ENCODE measurements around the gene MICAL2. TPM values are rescaled to one million over a fixed set of nuclear protein-coding genes. Genes with fewer than 3 reads are reported as not detected.

MICAL2 gene
- total RNA-seq, 1 experiment from 2014 or later = 83.0 TPM

- DNase-seq (ENCODE audit: low read depth) = no peak
Observed at GRCh38 chr11:12303421-12304149, 193.2 kb downstream of the MICAL2 start.

DNA sequence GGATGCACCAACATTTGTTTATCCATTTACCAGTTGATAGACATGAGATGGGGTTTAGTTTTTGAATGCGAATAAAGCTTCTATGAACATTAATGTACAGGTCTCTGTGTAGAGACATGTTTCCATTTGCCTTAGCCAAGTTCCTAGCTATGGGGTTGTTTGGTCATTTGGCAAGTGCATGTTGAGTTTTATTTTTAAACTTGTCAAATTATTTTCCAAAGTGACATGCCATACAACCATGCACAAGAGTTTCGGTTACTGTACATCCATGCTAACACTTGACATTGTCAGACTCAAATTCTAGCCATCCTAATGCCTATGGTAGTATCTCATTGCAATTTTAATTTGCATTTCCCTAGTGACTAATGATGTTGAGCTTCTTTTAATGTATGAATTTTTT is 196.4 kb downstream of the MICAL2 start:
- DNase-seq (ENCODE audit: low read depth) = no peak

DNA sequence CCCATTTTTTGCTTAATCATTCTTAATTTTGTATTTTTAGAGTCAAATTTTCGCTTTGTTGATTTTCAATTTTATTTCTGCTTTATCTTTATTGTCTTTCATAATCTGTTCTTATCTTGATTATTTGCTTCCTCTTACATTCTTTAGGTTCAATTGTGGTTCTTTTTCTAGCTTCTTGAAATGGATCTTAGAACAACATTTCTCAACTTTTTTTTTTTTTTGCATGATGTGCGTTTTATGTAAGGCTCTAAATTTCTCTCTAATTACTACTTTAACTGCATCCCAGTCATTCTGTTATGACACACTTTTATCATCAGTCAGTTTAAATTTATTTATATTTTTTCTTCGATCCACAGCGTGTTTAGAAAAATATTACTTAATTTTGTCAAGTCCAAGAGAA is 201.7 kb downstream of the MICAL2 start:
- no peak for DNase-seq (ENCODE audit: low read depth)

Other genes with a start within 250 kb of the MICAL2 start
- 263 and 273 TPM in 2 replicates for gene DKK3, start 102.0 kb upstream of the MICAL2 start, total RNA-seq (2014; rRNA removed)